Measurements from ENCODE around the gene CSNK1A1.

Gene CSNK1A1

GRCh38 chr5:149594206-149594895, 43.1 kb upstream of the CSNK1A1 start:
- no peak for TF ChIP-seq CTCF (IDR thresholded peaks at IDR 0.05; ENCODE audit: low read depth, low read length)
- no peak overlapping the region for H3K4me3 ChIP-seq (ENCODE audit: low read depth, low read length)

DNA sequence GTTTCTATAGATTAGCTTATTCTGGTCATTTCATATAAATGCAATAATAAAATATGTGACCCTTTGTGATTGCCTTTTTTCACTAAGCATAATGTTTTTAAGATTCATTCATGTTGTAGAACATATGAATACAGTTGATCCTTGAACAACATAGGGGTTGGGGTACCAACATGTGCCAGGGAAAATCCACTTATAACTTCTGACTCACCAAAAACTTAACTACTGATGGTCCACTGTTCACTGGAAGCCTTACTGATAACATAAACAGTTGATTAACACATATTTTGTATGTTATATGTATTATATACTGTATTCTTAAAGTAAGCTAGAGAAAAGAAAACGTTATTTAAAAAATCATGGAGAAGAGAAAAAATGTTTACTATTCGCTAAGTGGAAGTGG, 42.1 kb upstream of the CSNK1A1 start:
- no peak for TF ChIP-seq CTCF (IDR thresholded peaks at IDR 0.05; ENCODE audit: low read depth, low read length)
- no peak overlapping the region for H3K4me3 ChIP-seq (ENCODE audit: low read depth, low read length)

DNA sequence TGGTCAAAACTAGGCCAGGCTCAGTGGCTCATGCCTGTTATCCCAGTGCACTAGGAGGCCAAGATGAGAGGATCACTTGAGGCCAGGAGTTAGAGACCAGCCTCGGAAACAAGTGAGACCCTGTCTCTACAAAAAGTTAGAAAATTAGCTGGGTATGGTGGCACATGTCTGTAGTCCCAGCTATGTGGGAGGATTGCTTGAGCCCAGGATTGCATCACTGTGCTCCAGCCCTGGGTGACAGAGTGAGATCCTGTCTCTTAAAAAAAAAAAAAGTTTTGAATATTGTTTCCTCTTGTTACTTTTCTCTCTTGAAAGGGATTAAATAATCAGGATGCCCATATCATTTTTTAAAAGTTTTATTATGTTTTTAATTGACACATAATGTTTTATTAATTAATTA, 37.7 kb upstream of the CSNK1A1 start:
- no peak overlapping the region for H3K4me3 ChIP-seq (ENCODE audit: low read depth, low read length)
- no peak for TF ChIP-seq CTCF (IDR thresholded peaks at IDR 0.05; ENCODE audit: low read depth, low read length)

DNA sequence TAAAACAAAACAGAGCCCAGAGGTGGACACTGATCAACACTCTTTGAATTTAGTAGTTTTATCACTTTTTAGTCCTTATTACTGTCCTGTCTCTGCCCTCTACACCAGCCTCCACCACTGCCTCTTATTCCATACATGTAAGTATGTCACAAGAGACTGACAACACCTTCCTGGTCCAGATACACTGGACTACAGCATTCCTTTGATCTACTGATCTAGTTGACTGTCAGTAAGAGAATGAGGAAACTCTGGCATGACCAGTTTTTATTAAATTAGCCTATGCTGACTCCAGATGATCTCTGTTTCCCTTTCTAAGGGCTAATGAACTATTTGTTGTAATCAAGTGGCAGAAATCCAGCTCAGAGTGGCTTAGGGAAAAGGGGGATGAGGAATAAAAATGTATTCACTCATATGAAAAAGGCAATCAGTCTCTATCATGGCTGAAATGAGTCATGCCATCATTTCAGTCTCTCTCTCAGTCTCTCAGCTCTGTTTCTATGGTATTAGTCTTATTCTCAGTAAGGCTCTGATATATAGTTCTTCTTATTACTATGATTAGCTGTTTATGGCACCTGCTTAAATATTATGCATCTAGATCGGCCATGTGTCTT, 35.6 kb upstream of the CSNK1A1 start:
- no peak for TF ChIP-seq CTCF (IDR thresholded peaks at IDR 0.05; ENCODE audit: low read depth, low read length)
- H3K4me3 ChIP-seq (ENCODE audit: low read depth, low read length) = no peak overlapping the region

DNA sequence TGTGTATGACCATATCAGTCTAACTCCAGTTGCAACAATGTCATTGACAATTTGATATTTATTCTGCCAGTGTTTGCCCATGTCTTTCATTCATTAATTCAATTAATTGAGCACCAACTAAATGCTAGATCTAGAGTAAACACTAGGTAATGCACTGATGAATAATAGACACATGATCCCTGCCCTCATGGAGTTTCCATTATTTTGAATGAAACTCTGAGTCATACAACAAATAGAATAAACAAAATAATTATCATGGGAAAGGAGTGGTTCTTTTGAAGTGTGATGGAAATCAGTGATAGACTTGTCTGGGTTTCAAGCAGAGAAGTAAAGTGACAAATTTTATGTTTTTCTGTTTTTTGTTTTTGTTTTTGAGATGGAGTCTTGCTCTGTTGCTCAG, 34.7 kb upstream of the CSNK1A1 start:
- no peak for TF ChIP-seq CTCF (IDR thresholded peaks at IDR 0.05; ENCODE audit: low read depth, low read length)
- H3K4me3 ChIP-seq (ENCODE audit: low read depth, low read length) = no peak overlapping the region

DNA sequence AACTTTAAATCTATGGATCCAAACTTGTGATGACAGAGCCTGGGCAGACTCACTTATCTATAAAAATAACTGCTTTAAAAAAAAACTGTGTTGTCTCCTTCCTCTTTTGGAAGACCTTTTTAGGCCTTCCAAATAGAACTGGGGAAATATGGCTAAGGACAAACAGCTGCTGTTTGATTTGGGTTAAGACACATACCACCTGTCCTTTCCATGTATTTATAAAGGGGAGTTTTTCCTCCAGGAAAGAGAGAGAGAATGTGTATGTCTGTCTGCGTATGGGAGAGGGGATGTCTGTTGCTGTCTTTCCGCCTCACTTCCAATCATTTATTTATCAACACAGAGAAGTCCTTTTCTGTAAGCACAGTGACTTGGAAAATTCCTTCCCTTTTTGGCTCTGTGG, 32.9 kb upstream of the CSNK1A1 start:
- no peak for TF ChIP-seq CTCF (IDR thresholded peaks at IDR 0.05; ENCODE audit: low read depth, low read length)
- no peak overlapping the region for H3K4me3 ChIP-seq (ENCODE audit: low read depth, low read length)

GRCh38 chr5:149583394-149583793, 32.2 kb upstream of the CSNK1A1 start:
- TF ChIP-seq CTCF (IDR thresholded peaks at IDR 0.05; ENCODE audit: low read depth, low read length) = no peak
- H3K4me3 ChIP-seq (ENCODE audit: low read depth, low read length) = no peak overlapping the region

All from WI38 (cell line).